ENCODE results near the gene NF1.

The NF1 gene

GRCh38 chr17:31411707-31412285, 317.0 kb downstream of the NF1 start:
- DNase-seq (ENCODE audit: low read depth) = no peak

GRCh38 chr17:31412511-31412910, 317.7 kb downstream of the NF1 start:
- no peak for DNase-seq (ENCODE audit: low read depth)

GRCh38 chr17:31413081-31413799, 318.5 kb downstream of the NF1 start:
- DNase-seq (ENCODE audit: low read depth) = no peak

GRCh38 chr17:31413874-31414549, 319.2 kb downstream of the NF1 start:
- no peak for DNase-seq (ENCODE audit: low read depth)

GRCh38 chr17:31414550-31414918, 319.8 kb downstream of the NF1 start:
- DNase-seq (ENCODE audit: low read depth) = no peak

GRCh38 chr17:31415004-31415454, 320.3 kb downstream of the NF1 start:
- no peak for DNase-seq (ENCODE audit: low read depth)

GRCh38 chr17:31415640-31416502, 321.1 kb downstream of the NF1 start:
- no peak for DNase-seq (ENCODE audit: low read depth)

GRCh38 chr17:31416503-31416923, 321.7 kb downstream of the NF1 start:
- DNase-seq (ENCODE audit: low read depth) = no peak

- no peak for DNase-seq (ENCODE audit: low read depth)
Observed at GRCh38 chr17:31417051-31417792, 322.4 kb downstream of the NF1 start.

GRCh38 chr17:31418773-31419350, 324.1 kb downstream of the NF1 start:
- no peak for DNase-seq (ENCODE audit: low read depth)

- DNase-seq (ENCODE audit: low read depth) = no peak
Observed at GRCh38 chr17:31422443-31422842, 327.7 kb downstream of the NF1 start.

GRCh38 chr17:31424944-31425281, 330.1 kb downstream of the NF1 start:
- DNase-seq (ENCODE audit: low read depth) = no peak

GRCh38 chr17:31425282-31426040, 330.7 kb downstream of the NF1 start:
- DNase-seq (ENCODE audit: low read depth) = no peak
